Thyroid gland (tissue), 4 donors: ENCODE data around the gene ATAD3C.
"Not testable (repeated sequence)": the region's sequence is repeated elsewhere in the genome, so short reads cannot be mapped to it uniquely, and the experiment has no call there.

Experiments
- CTCF ChIP-seq, 6 experiments: fragments of 200-600 bp in 3 of 6; fragments of 450-650 bp in 3 of 6; sonication (generic) in 3 of 6; IDR thresholded peaks; one replicate each; pipeline ENCODE4 v1.5.1; 2016 to 2019; ENCODE audit warnings: antibody characterized with exemption in 6 of 6, mild to moderate bottlenecking in 2 of 6, inconsistent platforms in 1 of 6, moderate library complexity in 1 of 6
- POLR2A ChIP-seq, 2 donors: fragments of 450-650 bp; IDR thresholded peaks; one replicate each; pipeline ENCODE4 v1.6.1; 2017; ENCODE audit warnings: antibody characterized with exemption in 2 of 2, mild to moderate bottlenecking in 2 of 2, moderate library complexity in 1 of 2

- not testable (repeated sequence) for TF ChIP-seq CTCF, POLR2A (IDR thresholded peaks at IDR 0.05)
Measured at GRCh38 chr1:1514376-1514775, 64.9 kb downstream of the ATAD3C start.
